Lung (tissue), 13 donors: Measurements from ENCODE around the gene ADIPOR2. TPM values are rescaled to one million over a fixed set of nuclear protein-coding genes. Genes with fewer than 3 reads are reported as not detected.

Experiments
- ATAC-seq: fragments of 200-7000 bp; cut with Tn5 transposase; one replicate; pipeline ENCODE4 v1.9.1; 2020; ENCODE audit warnings: moderate number of reproducible peaks; ENCODE audit not compliant: insufficient read depth, low FRiP score
- DNase-seq, 3 donors: peaks; one replicate each; pipeline ENCODE4 v3.0.0-alpha.2; 2013 to 2017
- H3K27ac ChIP-seq, 2 donors: one replicate each; pipeline ENCODE4 v1.5.1; 2013; ENCODE audit warnings: mild to moderate bottlenecking in 2 of 2, moderate library complexity in 2 of 2, control low read depth in 1 of 2, inconsistent platforms in 1 of 2, low read depth in 1 of 2, low read length in 1 of 2
- H3K27me3 ChIP-seq, 3 donors: one replicate each; pipeline ENCODE4 v1.5.1; 2013; ENCODE audit warnings: low read length in 2 of 3; ENCODE audit not compliant: control insufficient read depth in 3 of 3, insufficient read depth in 3 of 3
- H3K36me3 ChIP-seq, 4 donors: one replicate each; pipeline ENCODE4 v1.5.1; 2013; ENCODE audit warnings: low read length in 4 of 4, mild to moderate bottlenecking in 1 of 4, moderate library complexity in 1 of 4; ENCODE audit not compliant: control insufficient read depth in 4 of 4, insufficient read depth in 4 of 4
- H3K4me1 ChIP-seq, 5 donors: one replicate each; pipeline ENCODE4 v1.5.1; 2013; ENCODE audit warnings: low read length in 5 of 5, mild to moderate bottlenecking in 2 of 5, moderate library complexity in 1 of 5; ENCODE audit not compliant: control insufficient read depth in 5 of 5, insufficient read depth in 5 of 5
- H3K4me3 ChIP-seq: one replicate; pipeline ENCODE4 v1.5.1; 2013; ENCODE audit warnings: mild to moderate bottlenecking, control low read depth, moderate library complexity
- H3K9ac ChIP-seq, 2 donors: one replicate each; pipeline ENCODE4 v1.5.1; 2013; ENCODE audit warnings: low read length in 2 of 2, control low read depth in 1 of 2; ENCODE audit not compliant: insufficient read depth in 1 of 2
- H3K9me3 ChIP-seq, 4 donors: one replicate each; pipeline ENCODE4 v1.5.1; 2013; ENCODE audit warnings: low read length in 3 of 4, mild to moderate bottlenecking in 1 of 4, moderate library complexity in 1 of 4; ENCODE audit not compliant: control insufficient read depth in 4 of 4, insufficient read depth in 3 of 4
- WGBS, 2 donors: extraction: QIAGEN DNeasy Blood & Tissue Kit; methylation state at CpG; one replicate each; pipeline ENCODE4 v1.1.7; 2013; 5-methylcytosine and 5-hydroxymethylcytosine counted together
- polyA plus RNA-seq, 2 donors: library from polyadenylated mRNA; stranded (reverse); fragments of 200-250 nt; gene quantifications; one replicate each; pipeline ENCODE4 v1.2.1, GENCODE V29; 2013
- small RNA-seq: library from RNA; depleted of rRNA; stranded (forward); fragments of <200 nt; gene quantifications from one replicate; pipeline ENCODE3, GENCODE V24; 2014; ENCODE audit warnings: low replicate concordance
- total RNA-seq, 2 donors: library from RNA; depleted of rRNA in 1 of 2; stranded (reverse); fragments of >200 nt in 1 of 2; gene quantifications; one replicate each; pipeline ENCODE4 v1.2.1, GENCODE V29; 2014 to 2021
- TF ChIP-seq, protein P1 (sequence below): IDR thresholded peaks from 2 replicates; pipeline ENCODE4 v1.5.1; 2012; ENCODE audit warnings: mild to moderate bottlenecking; ENCODE audit errors: control extremely low read depth, extremely low read depth
- donor health status: control.
- donor health status: control.
- donor health status: Bipolar disorder and iron deficiency.
- donor health status: healthy.
- donor health status: DM: yes; HTN: yes; CAD: no.

ADIPOR2 gene
- total and polyA plus RNA-seq, 4 donors = 31.9 to 61.1 (median 53.6) TPM

DNA sequence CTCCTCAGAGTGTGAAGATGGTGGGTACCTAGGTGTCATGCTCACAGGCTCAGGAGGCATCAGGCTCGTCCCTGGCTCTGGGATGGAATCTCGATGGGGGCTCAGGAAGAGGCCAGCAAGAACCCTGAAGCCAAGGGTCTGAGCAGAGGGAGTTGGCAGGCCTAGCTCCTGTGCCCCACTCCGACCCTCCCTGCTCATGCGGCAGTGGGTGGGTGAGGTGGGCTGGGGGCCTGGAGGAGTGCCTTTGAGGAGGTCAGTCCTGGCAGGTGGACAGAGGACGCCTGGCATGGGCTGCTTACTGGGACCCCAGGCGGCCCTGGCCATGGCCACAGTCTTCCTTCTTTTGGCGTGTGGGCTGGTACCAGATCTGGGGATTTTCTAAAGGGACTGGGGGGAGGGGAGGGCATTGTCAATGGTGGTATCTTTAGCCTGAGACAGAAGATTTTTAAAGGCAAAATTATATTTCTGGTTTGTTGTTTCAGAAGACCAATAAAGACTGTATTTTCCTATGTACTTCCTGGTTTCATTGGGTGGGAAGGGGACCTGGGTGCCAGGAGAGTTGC is 145.5 kb downstream of the ADIPOR2 start:
- no peak for DNase-seq
- no peaks in the 10 kb centered on the region for H3K36me3 ChIP-seq
- peaks cover 0 to 9% (median 0%) of the 10 kb centered on the region in 4 donors for H3K9me3 ChIP-seq
- TF ChIP-seq, protein P1, sequence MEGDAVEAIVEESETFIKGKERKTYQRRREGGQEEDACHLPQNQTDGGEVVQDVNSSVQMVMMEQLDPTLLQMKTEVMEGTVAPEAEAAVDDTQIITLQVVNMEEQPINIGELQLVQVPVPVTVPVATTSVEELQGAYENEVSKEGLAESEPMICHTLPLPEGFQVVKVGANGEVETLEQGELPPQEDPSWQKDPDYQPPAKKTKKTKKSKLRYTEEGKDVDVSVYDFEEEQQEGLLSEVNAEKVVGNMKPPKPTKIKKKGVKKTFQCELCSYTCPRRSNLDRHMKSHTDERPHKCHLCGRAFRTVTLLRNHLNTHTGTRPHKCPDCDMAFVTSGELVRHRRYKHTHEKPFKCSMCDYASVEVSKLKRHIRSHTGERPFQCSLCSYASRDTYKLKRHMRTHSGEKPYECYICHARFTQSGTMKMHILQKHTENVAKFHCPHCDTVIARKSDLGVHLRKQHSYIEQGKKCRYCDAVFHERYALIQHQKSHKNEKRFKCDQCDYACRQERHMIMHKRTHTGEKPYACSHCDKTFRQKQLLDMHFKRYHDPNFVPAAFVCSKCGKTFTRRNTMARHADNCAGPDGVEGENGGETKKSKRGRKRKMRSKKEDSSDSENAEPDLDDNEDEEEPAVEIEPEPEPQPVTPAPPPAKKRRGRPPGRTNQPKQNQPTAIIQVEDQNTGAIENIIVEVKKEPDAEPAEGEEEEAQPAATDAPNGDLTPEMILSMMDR = no peak
- H3K27me3 ChIP-seq = peaks cover 0 to 10% (median 7%) of the 10 kb centered on the region in 3 donors
- H3K4me3 ChIP-seq = no peak overlapping the region
- no peak for ATAC-seq
- H3K9ac ChIP-seq = no peak overlapping the region
- no peak overlapping the region for H3K27ac ChIP-seq
- 73 to 84% methylated on average over 7 of the region's 7 CpGs for WGBS, 2 donors
- H3K4me1 ChIP-seq = peaks cover 0 to 1% (median 0%) of the 10 kb centered on the region in 5 donors

DNA sequence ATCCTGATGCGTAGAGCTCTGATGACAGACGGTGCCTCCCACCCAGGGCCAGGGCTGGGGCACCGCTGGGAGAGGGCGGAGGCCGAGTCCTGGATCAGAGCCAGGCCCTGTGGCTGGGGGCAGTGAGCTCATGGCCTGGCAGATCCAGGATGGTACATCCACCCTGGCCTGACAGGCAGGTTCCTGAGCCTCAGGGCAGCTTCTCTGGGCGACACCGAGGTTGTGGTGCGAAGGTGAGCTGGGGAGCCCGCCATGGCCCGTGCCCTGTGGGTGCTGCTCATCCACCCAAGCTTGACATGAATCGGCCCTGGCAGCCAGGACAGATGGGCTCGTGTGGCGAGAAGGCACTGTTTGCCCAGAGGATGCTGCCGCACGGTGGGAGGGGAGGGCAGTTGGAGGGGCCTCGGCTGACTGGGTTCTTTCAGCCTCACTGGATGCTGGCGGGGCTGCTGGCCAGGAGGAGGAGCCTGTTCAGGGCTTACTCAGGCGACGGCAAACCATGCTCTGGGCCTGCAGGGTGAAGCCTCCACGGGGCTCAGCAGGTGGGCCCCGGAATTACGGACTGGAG is 146.1 kb downstream of the ADIPOR2 start:
- no peaks in the 10 kb centered on the region for H3K36me3 ChIP-seq
- ATAC-seq (no peak), DNase-seq (no peak)
- H3K4me3 ChIP-seq = no peak overlapping the region
- H3K4me1 ChIP-seq = no peaks in the 10 kb centered on the region
- no peak overlapping the region for H3K27ac ChIP-seq
- peaks cover 0 to 9% (median 0%) of the 10 kb centered on the region in 4 donors for H3K9me3 ChIP-seq
- peaks cover 0 to 7% (median 6%) of the 10 kb centered on the region in 3 donors for H3K27me3 ChIP-seq
- no peak overlapping the region for H3K9ac ChIP-seq
- 73 to 81% methylated on average over 22 of the region's 22 CpGs for WGBS, 2 donors
- TF ChIP-seq, protein P1 = no peak

DNA sequence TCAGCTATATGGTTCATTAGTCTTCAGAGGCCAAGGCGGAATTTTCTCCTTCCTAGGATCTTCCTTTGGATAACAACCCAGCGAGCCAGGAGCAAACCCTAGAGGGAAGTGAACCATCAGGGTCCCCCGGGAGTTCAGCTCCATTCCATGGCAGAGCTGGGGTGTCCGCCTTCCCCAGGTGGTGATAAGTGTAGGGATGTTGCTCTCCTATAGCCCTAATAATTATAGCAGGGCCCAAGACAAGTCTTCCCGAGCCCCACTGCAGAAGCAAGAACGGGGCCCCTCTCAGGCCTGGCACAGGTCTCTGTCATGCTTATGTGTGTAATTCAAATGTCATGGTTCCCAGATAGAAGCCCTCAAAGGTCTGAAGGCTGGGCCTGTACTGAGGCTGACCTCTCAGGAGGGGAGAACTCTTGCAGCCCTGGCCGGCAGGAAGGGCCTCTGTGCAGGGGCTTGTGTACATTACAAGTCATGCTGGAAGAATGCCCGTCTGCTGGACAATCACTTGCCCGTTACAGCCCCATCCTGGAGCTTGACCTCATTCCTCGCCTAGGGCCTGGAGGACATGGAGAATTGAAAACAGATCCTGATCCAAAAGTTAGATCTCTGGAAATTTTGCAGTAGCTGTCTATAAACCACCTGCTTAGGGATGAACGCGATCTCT is 146.8 kb downstream of the ADIPOR2 start:
- no peak overlapping the region for H3K9ac ChIP-seq
- WGBS, 2 donors = 73 to 86% methylated on average over 12 of the region's 12 CpGs
- DNase-seq (no peak), ATAC-seq (no peak)
- no peak overlapping the region for H3K4me3 ChIP-seq
- no peak overlapping the region for H3K27ac ChIP-seq
- TF ChIP-seq, protein P1 = no peak
- peaks cover 0 to 9% (median 0%) of the 10 kb centered on the region in 4 donors for H3K9me3 ChIP-seq
- peaks cover 0 to 3% (median 2%) of the 10 kb centered on the region in 3 donors for H3K27me3 ChIP-seq
- H3K4me1 ChIP-seq = no peaks in the 10 kb centered on the region
- no peaks in the 10 kb centered on the region for H3K36me3 ChIP-seq

Small RNAs within 50 kb of the gene (small RNA-seq; reads per million reads assigned to genes)
- gene MIR3649 = not detected

Other genes starting within 250 kb of the ADIPOR2 start
- 10 to 100 TPM; 12.6 to 23.0 TPM for gene FBXL14, start 96.5 kb upstream of the ADIPOR2 start, total RNA-seq
- 10 to 100 TPM in 1 of 2 donors, 1 to 10 TPM in 1; 4.4 to 13.6 TPM for gene FBXL14, start 96.5 kb upstream of the ADIPOR2 start, polyA plus RNA-seq
- 10 to 100 TPM in 1 of 2 donors, 1 to 10 TPM in 1; 7.8 to 12.6 TPM for gene WNT5B, start 61.8 kb upstream of the ADIPOR2 start, total RNA-seq
- gene WNT5B, start 61.8 kb upstream of the ADIPOR2 start, polyA plus RNA-seq = 1 to 10 TPM; 2.8 to 3.6 TPM
- not detected for gene LRTM2, start 129.5 kb downstream of the ADIPOR2 start, total RNA-seq
- gene LRTM2, start 129.5 kb downstream of the ADIPOR2 start, polyA plus RNA-seq = under 1 TPM; 0.01 to 0.06 TPM
- 10 to 100 TPM in 1 of 2 donors, 1 to 10 TPM in 1; 1.5 to 12.6 TPM for gene CACNA2D4, start 227.6 kb downstream of the ADIPOR2 start, total RNA-seq
- 10 to 100 TPM in 1 of 2 donors, 1 to 10 TPM in 1; 2.9 to 11.7 TPM for gene CACNA2D4, start 227.6 kb downstream of the ADIPOR2 start, polyA plus RNA-seq